ENCODE results near the gene SYCN. TPM values are rescaled to one million over a fixed set of nuclear protein-coding genes. Genes with fewer than 3 reads are reported as not detected.

The SYCN gene
- polyA plus RNA-seq: not detected in 2 replicates

DNA sequence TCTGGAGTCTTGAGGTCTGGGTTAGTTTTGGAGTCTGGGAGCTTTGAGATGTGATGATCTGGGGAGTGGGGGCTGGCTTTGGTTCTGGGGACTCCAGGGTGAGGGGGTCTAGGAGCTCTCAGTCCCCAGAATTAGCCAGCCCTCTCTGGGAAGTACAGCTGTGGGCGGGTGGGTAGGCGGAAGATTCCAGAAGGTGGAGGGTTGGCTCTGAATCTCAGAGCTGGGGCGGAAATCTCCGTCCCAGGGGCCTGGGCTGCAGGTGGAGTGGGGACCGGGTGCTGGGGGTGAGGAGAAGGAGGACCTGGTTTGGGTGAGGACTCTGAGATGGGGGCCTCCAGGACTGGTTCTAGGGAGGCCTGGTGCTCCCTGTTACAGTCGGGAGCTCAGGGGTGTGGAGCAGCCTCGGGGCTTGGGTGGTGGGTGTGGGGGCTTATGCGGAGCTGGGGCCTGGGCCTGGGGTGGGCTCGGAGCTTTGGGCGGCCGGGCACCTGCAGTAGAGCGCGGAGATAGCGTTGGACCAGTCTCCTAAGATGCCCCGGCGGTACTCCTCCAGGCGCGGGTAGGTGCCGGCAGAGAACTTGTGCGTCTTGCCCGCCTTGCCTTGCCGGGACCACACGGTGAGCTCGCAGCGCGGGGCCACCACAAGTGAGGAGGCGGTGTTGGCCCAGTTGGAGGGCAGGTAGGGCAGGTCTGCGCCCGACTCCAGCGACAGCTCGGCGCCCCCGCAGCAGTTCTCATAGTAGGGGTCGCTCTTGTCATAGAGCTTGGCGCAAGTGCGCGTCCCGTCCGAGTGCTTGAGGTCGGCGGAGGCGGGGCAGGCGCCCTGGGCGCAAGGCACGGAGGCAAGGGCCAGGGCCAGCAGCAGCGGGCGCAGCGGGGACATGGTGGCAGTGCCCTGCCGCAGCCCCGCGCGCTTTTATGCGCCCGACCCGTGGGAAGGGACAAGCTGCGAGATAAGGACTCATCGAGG is at the start of gene SYCN:
Gene SYCN, minus strand, starts transcription at position 892 of the 970 bp plus-strand sequence. Its CDS starts 9 bp downstream, at position 883.

GRCh38 chr19:39248806-39249205 is 44.7 kb upstream of the SYCN start, which contains the start of gene IFNL4:
Gene IFNL4, minus strand, starts transcription at chr19:39248856.

DNA sequence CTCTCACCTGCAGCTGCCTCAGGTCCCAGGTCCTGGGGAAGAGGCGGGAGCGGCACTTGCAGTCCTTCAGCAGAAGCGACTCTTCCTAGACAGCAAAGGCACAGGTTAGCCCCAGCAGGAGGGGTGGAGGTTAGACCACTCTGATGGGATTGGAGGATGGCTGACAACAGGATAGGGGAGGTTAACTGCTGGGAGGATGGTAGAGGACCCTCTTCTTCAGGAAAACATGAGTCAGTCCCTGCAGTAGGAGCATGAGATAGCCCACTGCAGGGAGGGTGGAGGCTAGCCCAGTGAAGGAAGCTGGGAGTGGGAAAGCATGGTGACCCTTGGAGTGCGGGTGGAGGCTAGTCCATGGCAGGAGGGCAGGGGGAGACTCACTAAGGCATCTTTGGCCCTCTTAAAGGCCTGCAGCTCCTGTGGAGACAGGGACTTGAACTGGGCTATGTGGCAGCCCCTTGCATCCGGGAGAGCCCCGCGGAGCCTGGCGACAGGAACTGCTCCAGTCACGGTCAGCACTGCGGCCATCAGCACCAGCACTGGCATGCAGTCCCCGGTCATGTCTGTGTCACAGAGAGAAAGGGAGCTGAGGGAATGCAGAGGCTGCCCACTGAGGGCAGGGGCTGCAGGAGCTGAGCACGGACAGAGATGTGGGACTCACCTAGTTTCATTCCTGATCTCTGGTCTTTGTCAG is 40.5 kb upstream of the SYCN start, which contains the start of gene IFNL3:
Gene IFNL3, minus strand, starts transcription at position 597 of the 691 bp plus-strand sequence. Its CDS starts 39 bp downstream, at position 558.

DNA sequence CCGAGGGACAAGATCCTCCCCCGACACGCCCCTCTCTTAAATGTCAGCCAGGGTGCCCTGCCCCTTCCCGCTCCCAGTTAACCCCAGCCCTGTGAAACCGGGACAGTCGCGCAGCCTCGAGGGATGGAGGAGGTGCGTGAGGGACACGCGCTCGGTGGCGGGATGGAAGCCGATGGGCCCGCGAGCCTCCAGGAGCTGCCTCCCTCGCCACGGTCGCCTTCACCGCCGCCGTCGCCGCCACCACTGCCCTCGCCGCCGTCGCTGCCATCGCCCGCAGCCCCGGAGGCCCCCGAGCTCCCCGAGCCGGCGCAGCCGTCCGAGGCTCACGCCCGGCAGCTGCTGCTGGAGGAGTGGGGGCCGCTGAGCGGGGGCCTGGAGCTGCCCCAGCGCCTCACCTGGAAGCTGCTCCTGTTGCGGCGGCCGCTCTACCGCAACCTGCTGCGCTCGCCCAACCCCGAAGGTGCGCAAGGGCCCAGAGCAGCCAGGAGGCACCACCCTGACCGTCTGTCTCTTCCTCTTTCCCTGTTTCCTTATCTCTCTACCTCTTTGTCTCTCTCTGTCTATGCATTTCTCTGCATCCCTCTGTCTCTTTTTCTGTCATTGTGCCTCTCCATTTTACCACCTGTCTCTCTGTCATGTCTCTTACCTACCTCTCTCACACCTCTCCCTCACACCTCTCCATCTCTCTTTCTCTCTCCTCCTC is 7.1 kb downstream of the SYCN start, which contains the start of gene NCCRP1:
Gene NCCRP1, plus strand, starts transcription at position 105 of the 703 bp plus-strand sequence. Its CDS starts 19 bp downstream, at position 124.

Other genes starting within 250 kb of the SYCN start
- 1.7 and 2.7 TPM in 2 replicates for gene FBXO17, start 228.5 kb downstream of the SYCN start, polyA plus RNA-seq
- gene FBXO27, start 171.7 kb downstream of the SYCN start, polyA plus RNA-seq: 2.2 and 2.7 TPM in 2 replicates
- gene ACP7, start 119.9 kb downstream of the SYCN start, polyA plus RNA-seq: not detected in 2 replicates
- gene PAK4, start 78.5 kb downstream of the SYCN start, polyA plus RNA-seq: 0.22 and 2.0 TPM in 2 replicates
- gene NCCRP1, start 7.3 kb downstream of the SYCN start, polyA plus RNA-seq: 0.20 TPM in 1 of 2 replicates, not detected in the other
- 0.81 TPM in 1 of 2 replicates, not detected in the other for gene IFNL3, start 40.7 kb upstream of the SYCN start, polyA plus RNA-seq
- gene IFNL4, start 44.6 kb upstream of the SYCN start, polyA plus RNA-seq: not detected in 2 replicates
- not detected in 2 replicates for gene IFNL2, start 64.1 kb upstream of the SYCN start, polyA plus RNA-seq
- gene IFNL1, start 92.1 kb upstream of the SYCN start, polyA plus RNA-seq: not detected in 2 replicates
- gene LRFN1, start 116.6 kb upstream of the SYCN start, polyA plus RNA-seq: 1.6 and 2.0 TPM in 2 replicates
- gene GMFG, start 131.8 kb upstream of the SYCN start, polyA plus RNA-seq: 17.9 and 20.4 TPM in 2 replicates
- 3.5 and 3.9 TPM in 2 replicates for gene SAMD4B, start 138.2 kb upstream of the SYCN start, polyA plus RNA-seq
- 4.5 and 13.7 TPM in 2 replicates for gene PAF1, start 186.8 kb upstream of the SYCN start, polyA plus RNA-seq
- 8.5 and 17.3 TPM in 2 replicates for gene MED29, start 187.1 kb upstream of the SYCN start, polyA plus RNA-seq
- gene ZFP36, start 202.6 kb upstream of the SYCN start, polyA plus RNA-seq: 0.92 and 2.1 TPM in 2 replicates
- not detected in 2 replicates for gene PLEKHG2, start 208.4 kb upstream of the SYCN start, polyA plus RNA-seq
- 356 and 405 TPM in 2 replicates for gene RPS16, start 231.7 kb upstream of the SYCN start, polyA plus RNA-seq
- gene SUPT5H, start 241.3 kb upstream of the SYCN start, polyA plus RNA-seq: 60.5 and 76.2 TPM in 2 replicates